ENCODE results near the gene PTTG2. TPM values are rescaled to one million over a fixed set of nuclear protein-coding genes. Genes with fewer than 3 reads are reported as not detected.

The PTTG2 gene
- total RNA-seq, 2 experiments from 2014 or later = 1.7 to 2.2 TPM

GRCh38 chr4:38009421-38009820 lies 49.2 kb downstream of the PTTG2 start:
- ChIA-PET POLR2A (no interaction called here), CTCF (no interaction called here)
- H3K27ac Mint-ChIP-seq = no peak overlapping the region
- peaks cover 14% of the 10 kb centered on the region for H3K4me1 Mint-ChIP-seq
- no peaks in the 10 kb centered on the region for H3K27me3 Mint-ChIP-seq
- H3K4me3 Mint-ChIP-seq = no peak overlapping the region
- H3K36me3 Mint-ChIP-seq (ENCODE audit: low read depth) = peaks cover 7% of the 10 kb centered on the region
- DNase-seq = no peak
- no peaks in the 10 kb centered on the region for H3K9me3 Mint-ChIP-seq

GRCh38 chr4:38009949-38010348 lies 49.8 kb downstream of the PTTG2 start:
- Mint-ChIP-seq H3K4me3 (no peak overlapping the region), H3K27me3 (no peaks in the 10 kb centered on the region), H3K9me3 (no peaks in the 10 kb centered on the region), H3K27ac (no peak overlapping the region), H3K36me3 (ENCODE audit: low read depth) (peaks cover 11% of the 10 kb centered on the region), H3K4me1 (peaks cover 14% of the 10 kb centered on the region)
- no peak for DNase-seq
- ChIA-PET POLR2A (no interaction called here), CTCF (no interaction called here)

Other genes starting within 250 kb of the PTTG2 start
- 10 to 100 TPM; 40.4 to 44.2 TPM for gene PGM2, start 133.7 kb upstream of the PTTG2 start, total RNA-seq
- 10 to 100 TPM; 73.9 to 99.1 TPM for gene TBC1D1, start 69.3 kb upstream of the PTTG2 start, total RNA-seq